HepG2 (cell line): ENCODE results near the gene CYP2A6.

Source experiments
- MEIS1 ChIP-seq: sonication (generic); formaldehyde crosslinking; IDR thresholded peaks from 2 replicates; pipeline ENCODE4 v1.9.0; 2021; ENCODE audit warnings: mild to moderate bottlenecking, missing genetic modification reagents, moderate library complexity, borderline replicate concordance
- POLR2A ChIP-seq, 2 experiments: IDR thresholded peaks; 2 replicates each; pipeline ENCODE4 v1.6.1; 2011; ENCODE audit warnings: low read depth in 2 of 2, low read length in 2 of 2, mild to moderate bottlenecking in 1 of 2, moderate library complexity in 1 of 2; ENCODE audit not compliant: insufficient read depth in 1 of 2
- SAFB2 ChIP-seq: sonication (generic); formaldehyde crosslinking; IDR thresholded peaks from 2 replicates; pipeline ENCODE4 v1.5.1; 2020; ENCODE audit warnings: missing genetic modification reagents, low read depth, mild to moderate bottlenecking, borderline replicate concordance
- TF ChIP-seq, protein P1 (sequence below): sonication (generic); formaldehyde crosslinking; IDR thresholded peaks from 2 replicates; pipeline ENCODE4 v1.8.1; 2022; ENCODE audit warnings: low read depth, mild to moderate bottlenecking, missing genetic modification reagents

GRCh38 chr19:40803857-40804782, 46.1 kb downstream of the CYP2A6 start:
- TF ChIP-seq, protein P1, sequence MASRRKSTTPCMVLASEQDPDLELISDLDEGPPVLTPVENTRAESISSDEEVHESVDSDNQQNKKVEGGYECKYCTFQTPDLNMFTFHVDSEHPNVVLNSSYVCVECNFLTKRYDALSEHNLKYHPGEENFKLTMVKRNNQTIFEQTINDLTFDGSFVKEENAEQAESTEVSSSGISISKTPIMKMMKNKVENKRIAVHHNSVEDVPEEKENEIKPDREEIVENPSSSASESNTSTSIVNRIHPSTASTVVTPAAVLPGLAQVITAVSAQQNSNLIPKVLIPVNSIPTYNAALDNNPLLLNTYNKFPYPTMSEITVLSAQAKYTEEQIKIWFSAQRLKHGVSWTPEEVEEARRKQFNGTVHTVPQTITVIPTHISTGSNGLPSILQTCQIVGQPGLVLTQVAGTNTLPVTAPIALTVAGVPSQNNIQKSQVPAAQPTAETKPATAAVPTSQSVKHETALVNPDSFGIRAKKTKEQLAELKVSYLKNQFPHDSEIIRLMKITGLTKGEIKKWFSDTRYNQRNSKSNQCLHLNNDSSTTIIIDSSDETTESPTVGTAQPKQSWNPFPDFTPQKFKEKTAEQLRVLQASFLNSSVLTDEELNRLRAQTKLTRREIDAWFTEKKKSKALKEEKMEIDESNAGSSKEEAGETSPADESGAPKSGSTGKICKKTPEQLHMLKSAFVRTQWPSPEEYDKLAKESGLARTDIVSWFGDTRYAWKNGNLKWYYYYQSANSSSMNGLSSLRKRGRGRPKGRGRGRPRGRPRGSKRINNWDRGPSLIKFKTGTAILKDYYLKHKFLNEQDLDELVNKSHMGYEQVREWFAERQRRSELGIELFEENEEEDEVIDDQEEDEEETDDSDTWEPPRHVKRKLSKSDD: no peak
- no peak for TF ChIP-seq MEIS1 (CRISPR knock-in tag)
- no peak for TF ChIP-seq SAFB2 (CRISPR knock-in tag)
- no peak for TF ChIP-seq POLR2A (IDR thresholded peaks at IDR 0.05; ENCODE audit: insufficient read depth in 1 of 2, low read depth in 2 of 2, low read length in 2 of 2)
